ENCODE measurements around the gene AQP10. TPM values are rescaled to one million over a fixed set of nuclear protein-coding genes. Genes with fewer than 3 reads are reported as not detected.

AQP10 gene
- polyA plus RNA-seq, 3 donors, result 0.09 to 0.21 (median 0.13) TPM

Other genes starting within 250 kb of the AQP10 start
- under 1 TPM; 0.06 to 0.30 (median 0.16) TPM for gene NUP210L, start 166.0 kb upstream of the AQP10 start, polyA plus RNA-seq (ENCODE audit: insufficient read length in 3 of 3)
- gene TPM3, start 129.0 kb upstream of the AQP10 start, polyA plus RNA-seq (ENCODE audit: insufficient read length in 3 of 3), result 100 to 1,000 TPM; 266 to 285 (median 281) TPM
- not detected for gene CFAP141, start 114.8 kb upstream of the AQP10 start, polyA plus RNA-seq (ENCODE audit: insufficient read length in 3 of 3)
- gene UBAP2L, start 100.1 kb upstream of the AQP10 start, polyA plus RNA-seq (ENCODE audit: insufficient read length in 3 of 3), result 100 to 1,000 TPM; 173 to 201 (median 194) TPM
- gene HAX1, start 48.5 kb upstream of the AQP10 start, polyA plus RNA-seq (ENCODE audit: insufficient read length in 3 of 3), result 10 to 100 TPM; 87.7 to 88.9 (median 88.2) TPM
- gene ATP8B2, start 4.4 kb downstream of the AQP10 start, polyA plus RNA-seq (ENCODE audit: insufficient read length in 3 of 3), result 10 to 100 TPM; 26.2 to 30.1 (median 27.2) TPM
- gene IL6R, start 84.2 kb downstream of the AQP10 start, polyA plus RNA-seq (ENCODE audit: insufficient read length in 3 of 3), result 10 to 100 TPM in 1 of 3 donors, 1 to 10 TPM in 2; 5.9 to 11.0 (median 6.4) TPM
- 1 to 10 TPM in 2 of 3 donors, under 1 TPM in 1; 1.00 to 1.7 (median 1.7) TPM for gene TDRD10, start 181.1 kb downstream of the AQP10 start, polyA plus RNA-seq (ENCODE audit: insufficient read length in 3 of 3)
- gene SHE, start 181.3 kb downstream of the AQP10 start, polyA plus RNA-seq (ENCODE audit: insufficient read length in 3 of 3), result 10 to 100 TPM; 10.2 to 12.4 (median 11.0) TPM
- 100 to 1,000 TPM; 114 to 121 (median 117) TPM for gene UBE2Q1, start 237.6 kb downstream of the AQP10 start, polyA plus RNA-seq (ENCODE audit: insufficient read length in 3 of 3)
- under 1 TPM; 0.36 to 0.61 (median 0.56) TPM for gene CHRNB2, start 246.7 kb downstream of the AQP10 start, polyA plus RNA-seq (ENCODE audit: insufficient read length in 3 of 3)